HepG2 (cell line): ENCODE results near the gene PPM1F. TPM values are rescaled to one million over a fixed set of nuclear protein-coding genes. Genes with fewer than 3 reads are reported as not detected.

Experiments used
- CBX5 ChIP-seq: sonication (generic); formaldehyde crosslinking; IDR thresholded peaks from 2 replicates; pipeline ENCODE4 v1.4.0; 2020; ENCODE audit warnings: missing genetic modification reagents, borderline replicate concordance
- EED ChIP-seq: sonication (generic); formaldehyde crosslinking; IDR thresholded peaks from 2 replicates; pipeline ENCODE4 v1.5.0; 2020; ENCODE audit warnings: mild to moderate bottlenecking, missing genetic modification reagents
- GABPB1 ChIP-seq: IDR thresholded peaks from 2 replicates; pipeline ENCODE4 v1.6.1; 2016; ENCODE audit warnings: mild to moderate bottlenecking, missing genetic modification reagents, moderate library complexity, missing compliant biosample characterization
- GATAD2A ChIP-seq: IDR thresholded peaks from 2 replicates; pipeline ENCODE4 v1.6.1; 2016
- HCFC1 ChIP-seq: fragments of 150-350 bp; IDR thresholded peaks from 2 replicates; pipeline ENCODE4 v1.6.1; 2014; ENCODE audit warnings: low read depth, low read length
- PRPF4 ChIP-seq: fragments of 200-400 bp; formaldehyde crosslinking; IDR thresholded peaks from 2 replicates; pipeline ENCODE4 v1.6.1; 2016; ENCODE audit warnings: low read length, low read depth; ENCODE audit not compliant: poor library complexity, severe bottlenecking
- RFXANK ChIP-seq: IDR thresholded peaks from 2 replicates; pipeline ENCODE4 v1.6.1; 2016
- SIX1 ChIP-seq: sonication (generic); formaldehyde crosslinking; IDR thresholded peaks from 2 replicates; pipeline ENCODE4 v1.4.0; 2020; ENCODE audit warnings: missing genetic modification reagents, borderline replicate concordance
- SOX5 ChIP-seq: IDR thresholded peaks from 2 replicates; pipeline ENCODE4 v1.6.1; 2016; ENCODE audit warnings: borderline replicate concordance
- ZFP62 ChIP-seq: sonication (generic); formaldehyde crosslinking; IDR thresholded peaks from 2 replicates; pipeline ENCODE4 v1.4.0; 2020; ENCODE audit warnings: missing genetic modification reagents
- ZNF24 ChIP-seq: fragments of 450-650 bp; IDR thresholded peaks from 2 replicates; pipeline ENCODE4 v1.6.1; 2017; ENCODE audit warnings: antibody characterized with exemption, mild to moderate bottlenecking
- ZNF354B ChIP-seq: sonication (generic); formaldehyde crosslinking; IDR thresholded peaks from 2 replicates; pipeline ENCODE4 v1.8.0; 2022; ENCODE audit warnings: mild to moderate bottlenecking, missing genetic modification reagents
- ZNF616 ChIP-seq: sonication (generic); formaldehyde crosslinking; IDR thresholded peaks from 2 replicates; pipeline ENCODE4 v1.5.0; 2020; ENCODE audit warnings: low read depth, mild to moderate bottlenecking, missing genetic modification reagents
- ZNF761 ChIP-seq: sonication (generic); formaldehyde crosslinking; conservative IDR thresholded peaks from 2 replicates; pipeline ENCODE4 v1.4.0; 2020; ENCODE audit warnings: mild to moderate bottlenecking, missing genetic modification reagents
- ZNF816 ChIP-seq: sonication (generic); formaldehyde crosslinking; IDR thresholded peaks from 2 replicates; pipeline ENCODE4 v1.8.0; 2022; ENCODE audit warnings: missing genetic modification reagents, mild to moderate bottlenecking, borderline replicate concordance
- ZZZ3 ChIP-seq: sonication (generic); formaldehyde crosslinking; IDR thresholded peaks from 2 replicates; pipeline ENCODE4 v1.4.0; 2020; ENCODE audit warnings: missing genetic modification reagents, mild to moderate bottlenecking, borderline replicate concordance
- polyA plus RNA-seq, 8 experiments: library from polyadenylated mRNA; depleted of rRNA in 3 of 8; stranded (reverse) in 7 of 8; unstranded in 1 of 8; fragments of >200 nt; fragmentation: Illumina TruSeq in 4 of 8; extraction: Trizol in 4 of 8; gene quantifications; 2 replicates each; pipeline versions ENCODE4 v1.2.1 to v1.2.3, GENCODE V29; 2011 to 2016; ENCODE audit warnings: low read depth in 4 of 8, missing spikeins in 1 of 8, mixed read lengths in 1 of 8; ENCODE audit not compliant: insufficient read depth in 1 of 8
- total RNA-seq, 5 experiments: library from RNA; depleted of rRNA; stranded (reverse); fragments of >200 nt; fragmentation: Illumina TruSeq; extraction: Trizol; gene quantifications; 2 replicates each; pipeline ENCODE4 v1.2.3, GENCODE V29; 2016; ENCODE audit warnings: low read depth in 1 of 5
- TF ChIP-seq, protein P1 (sequence below): sonication (generic); formaldehyde crosslinking; IDR thresholded peaks from 2 replicates; pipeline ENCODE4 v1.4.0; 2020; ENCODE audit warnings: mild to moderate bottlenecking, missing genetic modification reagents
- TF ChIP-seq, protein P2 (sequence below): IDR thresholded peaks from 2 replicates; pipeline ENCODE4 v1.6.1; 2016; ENCODE audit warnings: control low read depth
- TF ChIP-seq, protein P3 (sequence below): sonication (generic); formaldehyde crosslinking; IDR thresholded peaks from 2 replicates; pipeline ENCODE4 v1.5.1; 2020; ENCODE audit warnings: mild to moderate bottlenecking, missing genetic modification reagents, borderline replicate concordance
- TF ChIP-seq, protein P4 (sequence below): sonication (generic); formaldehyde crosslinking; IDR thresholded peaks from 2 replicates; pipeline ENCODE4 v1.4.0; 2020; ENCODE audit warnings: missing genetic modification reagents
- TF ChIP-seq, protein P5 (sequence below): sonication (generic); formaldehyde crosslinking; IDR thresholded peaks from 2 replicates; pipeline ENCODE4 v1.4.0; 2020; ENCODE audit warnings: mild to moderate bottlenecking, missing genetic modification reagents

Gene PPM1F
- total and polyA plus RNA-seq, 2 of the 13 experiments (the other 11 are each of a cell fraction or from before 2014, with no cell fraction given): 11.0 to 19.6 TPM

DNA sequence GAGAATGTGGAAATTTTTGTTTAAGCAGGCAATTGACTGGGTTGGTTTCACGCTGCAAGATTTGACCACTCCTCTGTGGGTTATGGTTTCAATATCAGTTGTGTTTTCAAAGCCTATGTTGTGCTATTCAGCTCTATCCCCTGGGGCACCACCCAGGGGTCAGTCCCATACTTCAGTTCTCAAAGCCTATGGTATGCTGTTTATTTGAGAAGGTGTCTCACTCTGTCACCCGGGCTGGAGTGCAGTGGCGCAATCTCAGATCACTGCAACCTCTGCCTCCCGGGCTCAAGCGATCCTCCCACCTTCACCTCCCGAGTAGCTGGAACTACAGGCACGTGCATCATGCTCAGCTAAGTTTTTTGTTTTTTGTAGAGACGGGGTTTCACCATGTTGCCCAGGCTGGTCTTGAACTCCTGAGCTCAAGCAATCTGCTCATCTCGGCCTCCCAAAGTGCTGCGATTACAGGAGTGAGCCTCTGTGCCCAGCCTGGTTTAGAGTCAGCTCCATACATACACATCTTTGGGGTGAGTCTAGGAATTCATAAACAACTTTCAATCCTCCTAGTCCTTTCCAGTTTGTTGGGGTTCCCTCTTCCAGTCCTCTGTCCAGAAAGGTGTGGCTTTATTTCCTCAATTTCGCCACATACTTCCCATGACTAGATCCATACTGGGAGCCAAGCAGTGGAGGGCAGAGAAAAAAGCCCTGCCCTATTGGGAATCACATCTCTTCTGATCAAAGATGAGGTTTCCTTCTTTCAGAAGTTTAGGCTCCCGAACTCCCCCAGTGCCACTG is 50.2 kb downstream of the PPM1F start (continued):
- no peak for TF ChIP-seq PRPF4
- TF ChIP-seq ZNF816: no peak
- no peak for TF ChIP-seq ZNF616 (CRISPR knock-in tag)
- TF ChIP-seq GATAD2A (CRISPR knock-in tag): peak; percentile 36; the same call in 1 of the 2 replicates
- TF ChIP-seq, protein P1, sequence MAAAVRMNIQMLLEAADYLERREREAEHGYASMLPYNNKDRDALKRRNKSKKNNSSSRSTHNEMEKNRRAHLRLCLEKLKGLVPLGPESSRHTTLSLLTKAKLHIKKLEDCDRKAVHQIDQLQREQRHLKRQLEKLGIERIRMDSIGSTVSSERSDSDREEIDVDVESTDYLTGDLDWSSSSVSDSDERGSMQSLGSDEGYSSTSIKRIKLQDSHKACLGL (CRISPR knock-in tag): no peak
- TF ChIP-seq, protein P2, sequence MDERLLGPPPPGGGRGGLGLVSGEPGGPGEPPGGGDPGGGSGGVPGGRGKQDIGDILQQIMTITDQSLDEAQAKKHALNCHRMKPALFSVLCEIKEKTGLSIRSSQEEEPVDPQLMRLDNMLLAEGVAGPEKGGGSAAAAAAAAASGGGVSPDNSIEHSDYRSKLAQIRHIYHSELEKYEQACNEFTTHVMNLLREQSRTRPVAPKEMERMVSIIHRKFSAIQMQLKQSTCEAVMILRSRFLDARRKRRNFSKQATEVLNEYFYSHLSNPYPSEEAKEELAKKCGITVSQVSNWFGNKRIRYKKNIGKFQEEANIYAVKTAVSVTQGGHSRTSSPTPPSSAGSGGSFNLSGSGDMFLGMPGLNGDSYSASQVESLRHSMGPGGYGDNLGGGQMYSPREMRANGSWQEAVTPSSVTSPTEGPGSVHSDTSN (CRISPR knock-in tag): no peak
- TF ChIP-seq, protein P3, sequence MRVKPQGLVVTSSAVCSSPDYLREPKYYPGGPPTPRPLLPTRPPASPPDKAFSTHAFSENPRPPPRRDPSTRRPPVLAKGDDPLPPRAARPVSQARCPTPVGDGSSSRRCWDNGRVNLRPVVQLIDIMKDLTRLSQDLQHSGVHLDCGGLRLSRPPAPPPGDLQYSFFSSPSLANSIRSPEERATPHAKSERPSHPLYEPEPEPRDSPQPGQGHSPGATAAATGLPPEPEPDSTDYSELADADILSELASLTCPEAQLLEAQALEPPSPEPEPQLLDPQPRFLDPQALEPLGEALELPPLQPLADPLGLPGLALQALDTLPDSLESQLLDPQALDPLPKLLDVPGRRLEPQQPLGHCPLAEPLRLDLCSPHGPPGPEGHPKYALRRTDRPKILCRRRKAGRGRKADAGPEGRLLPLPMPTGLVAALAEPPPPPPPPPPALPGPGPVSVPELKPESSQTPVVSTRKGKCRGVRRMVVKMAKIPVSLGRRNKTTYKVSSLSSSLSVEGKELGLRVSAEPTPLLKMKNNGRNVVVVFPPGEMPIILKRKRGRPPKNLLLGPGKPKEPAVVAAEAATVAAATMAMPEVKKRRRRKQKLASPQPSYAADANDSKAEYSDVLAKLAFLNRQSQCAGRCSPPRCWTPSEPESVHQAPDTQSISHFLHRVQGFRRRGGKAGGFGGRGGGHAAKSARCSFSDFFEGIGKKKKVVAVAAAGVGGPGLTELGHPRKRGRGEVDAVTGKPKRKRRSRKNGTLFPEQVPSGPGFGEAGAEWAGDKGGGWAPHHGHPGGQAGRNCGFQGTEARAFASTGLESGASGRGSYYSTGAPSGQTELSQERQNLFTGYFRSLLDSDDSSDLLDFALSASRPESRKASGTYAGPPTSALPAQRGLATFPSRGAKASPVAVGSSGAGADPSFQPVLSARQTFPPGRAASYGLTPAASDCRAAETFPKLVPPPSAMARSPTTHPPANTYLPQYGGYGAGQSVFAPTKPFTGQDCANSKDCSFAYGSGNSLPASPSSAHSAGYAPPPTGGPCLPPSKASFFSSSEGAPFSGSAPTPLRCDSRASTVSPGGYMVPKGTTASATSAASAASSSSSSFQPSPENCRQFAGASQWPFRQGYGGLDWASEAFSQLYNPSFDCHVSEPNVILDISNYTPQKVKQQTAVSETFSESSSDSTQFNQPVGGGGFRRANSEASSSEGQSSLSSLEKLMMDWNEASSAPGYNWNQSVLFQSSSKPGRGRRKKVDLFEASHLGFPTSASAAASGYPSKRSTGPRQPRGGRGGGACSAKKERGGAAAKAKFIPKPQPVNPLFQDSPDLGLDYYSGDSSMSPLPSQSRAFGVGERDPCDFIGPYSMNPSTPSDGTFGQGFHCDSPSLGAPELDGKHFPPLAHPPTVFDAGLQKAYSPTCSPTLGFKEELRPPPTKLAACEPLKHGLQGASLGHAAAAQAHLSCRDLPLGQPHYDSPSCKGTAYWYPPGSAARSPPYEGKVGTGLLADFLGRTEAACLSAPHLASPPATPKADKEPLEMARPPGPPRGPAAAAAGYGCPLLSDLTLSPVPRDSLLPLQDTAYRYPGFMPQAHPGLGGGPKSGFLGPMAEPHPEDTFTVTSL (CRISPR knock-in tag): no peak
- TF ChIP-seq ZFP62: no peak
- TF ChIP-seq, protein P4, sequence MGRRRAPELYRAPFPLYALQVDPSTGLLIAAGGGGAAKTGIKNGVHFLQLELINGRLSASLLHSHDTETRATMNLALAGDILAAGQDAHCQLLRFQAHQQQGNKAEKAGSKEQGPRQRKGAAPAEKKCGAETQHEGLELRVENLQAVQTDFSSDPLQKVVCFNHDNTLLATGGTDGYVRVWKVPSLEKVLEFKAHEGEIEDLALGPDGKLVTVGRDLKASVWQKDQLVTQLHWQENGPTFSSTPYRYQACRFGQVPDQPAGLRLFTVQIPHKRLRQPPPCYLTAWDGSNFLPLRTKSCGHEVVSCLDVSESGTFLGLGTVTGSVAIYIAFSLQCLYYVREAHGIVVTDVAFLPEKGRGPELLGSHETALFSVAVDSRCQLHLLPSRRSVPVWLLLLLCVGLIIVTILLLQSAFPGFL (CRISPR knock-in tag): no peak
- TF ChIP-seq EED (CRISPR knock-in tag): no peak
- no peak for TF ChIP-seq HCFC1
- TF ChIP-seq RFXANK: no peak
- TF ChIP-seq CBX5: no peak
- no peak for TF ChIP-seq ZNF354B
- no peak for TF ChIP-seq ZNF24
- TF ChIP-seq, protein P5, sequence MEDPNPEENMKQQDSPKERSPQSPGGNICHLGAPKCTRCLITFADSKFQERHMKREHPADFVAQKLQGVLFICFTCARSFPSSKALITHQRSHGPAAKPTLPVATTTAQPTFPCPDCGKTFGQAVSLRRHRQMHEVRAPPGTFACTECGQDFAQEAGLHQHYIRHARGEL: no peak
- TF ChIP-seq SIX1 (CRISPR knock-in tag): no peak
- no peak for TF ChIP-seq ZZZ3
- no peak for TF ChIP-seq ZNF761 (CRISPR knock-in tag)
- TF ChIP-seq SOX5 (CRISPR knock-in tag): 0 out of 2 replicates have a peak, but pooled peaks have one; percentile 13
- no peak for TF ChIP-seq GABPB1 (CRISPR knock-in tag)
